ENCODE measurements around the gene CHRM4. TPM values are rescaled to one million over a fixed set of nuclear protein-coding genes. Genes with fewer than 3 reads are reported as not detected.

The CHRM4 gene
- polyA plus RNA-seq (2013, experiment 1 of 2), result 0.10 TPM
- polyA plus RNA-seq (2013, experiment 2 of 2), result 0.15 TPM

DNA sequence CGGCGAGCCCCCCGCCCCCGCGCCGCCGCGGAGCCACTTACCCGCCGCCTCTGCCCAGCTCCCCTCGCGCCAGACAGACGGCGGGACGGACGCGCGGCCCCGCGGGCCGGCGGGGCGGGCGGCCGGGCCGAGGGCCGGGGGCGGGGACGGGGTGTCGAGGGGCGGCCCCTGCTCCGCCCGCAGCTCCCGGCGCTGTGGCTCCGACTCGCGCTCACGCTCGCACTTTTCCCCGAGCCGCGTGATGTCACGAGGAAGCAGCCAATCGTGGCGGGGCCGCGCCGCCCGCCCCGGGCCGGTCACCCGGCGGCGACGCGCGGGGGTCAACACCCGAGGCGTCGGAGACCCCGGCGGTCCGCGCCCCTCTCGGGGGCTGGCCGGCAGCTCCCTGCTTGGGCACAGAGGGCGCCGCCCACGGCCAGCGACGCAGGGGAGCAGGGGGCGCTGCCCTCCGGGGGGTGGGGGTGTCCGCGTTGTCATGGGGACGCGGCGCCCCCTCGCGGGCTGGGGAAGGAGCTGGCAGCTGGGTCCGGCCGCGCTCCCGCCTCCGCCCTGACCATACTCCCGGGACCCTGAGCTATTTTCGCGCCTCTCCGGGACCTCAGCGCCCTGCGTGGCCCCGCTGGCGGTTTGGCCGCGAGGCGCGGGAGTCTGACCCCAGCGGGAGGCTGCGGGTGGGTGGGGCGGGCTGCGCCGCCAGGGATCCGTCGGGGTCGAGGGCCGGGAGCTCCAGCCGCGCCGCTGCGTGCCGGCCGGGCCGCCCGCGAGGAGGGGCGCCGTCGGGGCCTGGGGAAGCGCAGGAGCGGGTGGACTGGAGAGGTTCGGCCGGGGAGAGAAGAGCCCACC is at the start of gene CHRM4:
Gene CHRM4 (minus strand): TSS at position 199 of the 843 bp plus-strand sequence. CDS start 5,219 bp downstream, outside the sequence.
- Histone ChIP-seq H2BK5ac (ENCODE audit: low read length) (no peak within 1 kb of the TSS), H3K4me3 (ENCODE audit: low read length in 2 of 2) (peak within 1 kb of the TSS; percentile 52 to 82), H2AK5ac (ENCODE audit: low read depth, low read length) (peak within 1 kb of the TSS; percentile 81), H3K4me2 (ENCODE audit: insufficient read depth, low read length, poor library complexity, severe bottlenecking) (peak within 1 kb of the TSS; percentile 91), H3K14ac (ENCODE audit: low read length) (no peak within 1 kb of the TSS), H3K4me1 (ENCODE audit: control insufficient read depth in 2 of 2, insufficient read depth in 1 of 2, low read depth in 1 of 2, low read length in 2 of 2) (peaks cover 12 to 26% of the 10 kb centered on the region in 2 donors), H2BK120ac (ENCODE audit: low read depth, low read length) (no peak within 1 kb of the TSS), H3K36me3 (replicated peaks in 1 of 2; ENCODE audit: control insufficient read depth in 2 of 2, insufficient read depth in 2 of 2, low read length in 2 of 2) (peaks cover 0 to 11% of the 10 kb centered on the region in 2 donors), H3K9me3 (replicated peaks in 1 of 2; ENCODE audit: control insufficient read depth in 2 of 2, insufficient read depth in 1 of 2, low read depth in 1 of 2, low read length in 2 of 2) (peaks cover 0 to 3% of the 10 kb centered on the region in 2 donors), H3K23ac (ENCODE audit: low read depth, low read length, poor library complexity) (peak within 1 kb of the TSS; percentile 99), H2BK12ac (ENCODE audit: low read length) (no peak within 1 kb of the TSS), H3K4ac (ENCODE audit: low read length) (no peak within 1 kb of the TSS), H3K27ac (replicated peaks; ENCODE audit: low read length) (no peak within 1 kb of the TSS), H2BK15ac (ENCODE audit: low read length) (no peak within 1 kb of the TSS), H4K91ac (ENCODE audit: low read depth, low read length, poor library complexity) (no peak within 1 kb of the TSS), H3K27me3 (ENCODE audit: control insufficient read depth in 3 of 3, insufficient read depth in 3 of 3, low read depth in 1 of 3, low read length in 3 of 3) (peaks cover 19 to 59% (median 43%) of the 10 kb centered on the region in 3 experiments), H3K79me1 (ENCODE audit: low read depth, low read length) (no peaks in the 10 kb centered on the region), H3K18ac (ENCODE audit: low read length) (peak within 1 kb of the TSS; percentile 80), H3K9ac (ENCODE audit: low read depth, low read length, poor library complexity) (no peak within 1 kb of the TSS), H2AFZ (ENCODE audit: low read length) (peak within 1 kb of the TSS; percentile 94), H4K8ac (ENCODE audit: low read depth, low read length) (no peak within 1 kb of the TSS)
- no CpG with 5 or more reads among the region's 123 CpGs for WGBS, 2 donors (ENCODE audit: extremely low coverage in 2 of 2, insufficient read length in 2 of 2, insufficient replicate concordance in 1 of 2)
- DNase-seq (ENCODE audit: low spot score), result no peak

DNA sequence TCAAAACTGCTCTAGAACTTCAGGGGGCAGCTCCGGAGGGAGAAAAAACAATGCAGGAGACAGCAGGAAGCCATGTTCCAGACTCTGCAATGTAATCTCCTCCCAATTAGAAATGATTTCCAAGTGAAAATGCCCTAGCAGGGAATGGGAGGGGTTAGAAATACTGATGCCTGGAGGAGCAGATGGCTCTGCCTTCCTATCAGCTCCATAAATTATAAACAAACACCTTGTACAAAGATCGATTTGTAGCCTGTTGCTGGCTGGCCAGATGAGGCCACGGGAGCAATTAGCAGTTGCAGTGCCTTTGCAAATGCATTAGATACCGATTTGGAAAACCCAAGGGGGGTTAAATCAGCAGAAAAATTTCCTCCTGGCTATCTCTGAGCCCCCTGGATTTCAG is 46.6 kb upstream of the CHRM4 start:
- Histone ChIP-seq H2BK15ac (ENCODE audit: low read length) (no peak overlapping the region), H2AK5ac (ENCODE audit: low read depth, low read length) (no peak overlapping the region), H3K4me1 (ENCODE audit: control insufficient read depth in 2 of 2, insufficient read depth in 1 of 2, low read depth in 1 of 2, low read length in 2 of 2) (no peaks in the 10 kb centered on the region), H3K18ac (ENCODE audit: low read length) (no peak overlapping the region), H2BK5ac (ENCODE audit: low read length) (no peak overlapping the region), H3K9me3 (replicated peaks in 1 of 2; ENCODE audit: control insufficient read depth in 2 of 2, insufficient read depth in 1 of 2, low read depth in 1 of 2, low read length in 2 of 2) (no peaks in the 10 kb centered on the region), H3K4ac (ENCODE audit: low read length) (no peak overlapping the region), H3K9ac (ENCODE audit: low read depth, low read length, poor library complexity) (no peak overlapping the region), H4K91ac (ENCODE audit: low read depth, low read length, poor library complexity) (no peak overlapping the region), H2BK120ac (ENCODE audit: low read depth, low read length) (no peak overlapping the region), H3K27ac (replicated peaks; ENCODE audit: low read length) (no peak overlapping the region), H3K23ac (ENCODE audit: low read depth, low read length, poor library complexity) (no peak overlapping the region), H3K36me3 (replicated peaks in 1 of 2; ENCODE audit: control insufficient read depth in 2 of 2, insufficient read depth in 2 of 2, low read length in 2 of 2) (peaks cover 12 to 52% of the 10 kb centered on the region in 2 donors), H3K27me3 (ENCODE audit: control insufficient read depth in 3 of 3, insufficient read depth in 3 of 3, low read depth in 1 of 3, low read length in 3 of 3) (no peaks in the 10 kb centered on the region), H4K8ac (ENCODE audit: low read depth, low read length) (no peak overlapping the region), H3K14ac (ENCODE audit: low read length) (no peak overlapping the region), H2BK12ac (ENCODE audit: low read length) (no peak overlapping the region), H3K79me1 (ENCODE audit: low read depth, low read length) (no peaks in the 10 kb centered on the region), H2AFZ (ENCODE audit: low read length) (no peak overlapping the region), H3K4me2 (ENCODE audit: insufficient read depth, low read length, poor library complexity, severe bottlenecking) (no peak overlapping the region), H3K4me3 (ENCODE audit: low read length in 2 of 2) (no peak overlapping the region)
- no peak for DNase-seq (ENCODE audit: low spot score)
- no CpG with 5 or more reads among the region's 4 CpGs for WGBS, 2 donors (ENCODE audit: extremely low coverage in 2 of 2, insufficient read length in 2 of 2, insufficient replicate concordance in 1 of 2)

DNA sequence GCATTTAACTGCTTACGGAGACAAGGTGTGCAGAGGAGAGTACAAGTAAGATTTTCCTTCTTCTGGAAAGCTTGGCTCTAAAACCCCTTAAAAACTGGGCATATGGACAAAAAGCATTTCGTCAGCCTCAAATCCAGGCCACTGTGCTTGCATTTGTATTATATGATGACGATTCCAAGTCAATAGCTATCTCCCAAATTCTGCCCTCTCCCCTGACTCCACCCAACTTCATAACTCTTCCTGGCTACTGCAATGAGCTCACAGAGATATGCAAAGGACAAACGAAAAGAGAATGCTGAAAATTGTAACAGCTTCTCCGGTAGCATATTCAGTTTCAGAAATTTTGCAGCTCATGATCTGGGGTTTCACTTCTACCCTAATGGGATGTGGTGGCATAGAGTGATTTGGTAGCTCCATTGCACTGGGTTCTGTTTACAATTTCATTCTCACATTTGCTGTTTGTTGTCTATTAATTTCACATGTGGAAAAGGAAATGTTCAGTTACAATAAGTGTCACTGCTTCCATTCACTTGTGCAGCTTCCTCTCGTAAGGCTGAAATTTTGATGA is 45.6 kb upstream of the CHRM4 start:
- Histone ChIP-seq H3K14ac (ENCODE audit: low read length) (no peak overlapping the region), H2AFZ (ENCODE audit: low read length) (no peak overlapping the region), H2BK120ac (ENCODE audit: low read depth, low read length) (no peak overlapping the region), H3K18ac (ENCODE audit: low read length) (no peak overlapping the region), H3K4me1 (ENCODE audit: control insufficient read depth in 2 of 2, insufficient read depth in 1 of 2, low read depth in 1 of 2, low read length in 2 of 2) (no peaks in the 10 kb centered on the region), H3K79me1 (ENCODE audit: low read depth, low read length) (no peaks in the 10 kb centered on the region), H3K4me3 (ENCODE audit: low read length in 2 of 2) (no peak overlapping the region), H2AK5ac (ENCODE audit: low read depth, low read length) (no peak overlapping the region), H3K36me3 (replicated peaks in 1 of 2; ENCODE audit: control insufficient read depth in 2 of 2, insufficient read depth in 2 of 2, low read length in 2 of 2) (peaks cover 14 to 53% of the 10 kb centered on the region in 2 donors), H3K9ac (ENCODE audit: low read depth, low read length, poor library complexity) (no peak overlapping the region), H3K27ac (replicated peaks; ENCODE audit: low read length) (no peak overlapping the region), H3K4ac (ENCODE audit: low read length) (no peak overlapping the region), H3K27me3 (ENCODE audit: control insufficient read depth in 3 of 3, insufficient read depth in 3 of 3, low read depth in 1 of 3, low read length in 3 of 3) (no peaks in the 10 kb centered on the region), H2BK15ac (ENCODE audit: low read length) (no peak overlapping the region), H2BK12ac (ENCODE audit: low read length) (no peak overlapping the region), H3K23ac (ENCODE audit: low read depth, low read length, poor library complexity) (no peak overlapping the region), H3K9me3 (replicated peaks in 1 of 2; ENCODE audit: control insufficient read depth in 2 of 2, insufficient read depth in 1 of 2, low read depth in 1 of 2, low read length in 2 of 2) (no peaks in the 10 kb centered on the region), H4K91ac (ENCODE audit: low read depth, low read length, poor library complexity) (no peak overlapping the region), H2BK5ac (ENCODE audit: low read length) (no peak overlapping the region), H4K8ac (ENCODE audit: low read depth, low read length) (no peak overlapping the region), H3K4me2 (ENCODE audit: insufficient read depth, low read length, poor library complexity, severe bottlenecking) (no peak overlapping the region)
- DNase-seq (ENCODE audit: low spot score), result no peak
- WGBS, 2 donors (ENCODE audit: extremely low coverage in 2 of 2, insufficient read length in 2 of 2, insufficient replicate concordance in 1 of 2), result no CpG with 5 or more reads among the region's 6 CpGs

DNA sequence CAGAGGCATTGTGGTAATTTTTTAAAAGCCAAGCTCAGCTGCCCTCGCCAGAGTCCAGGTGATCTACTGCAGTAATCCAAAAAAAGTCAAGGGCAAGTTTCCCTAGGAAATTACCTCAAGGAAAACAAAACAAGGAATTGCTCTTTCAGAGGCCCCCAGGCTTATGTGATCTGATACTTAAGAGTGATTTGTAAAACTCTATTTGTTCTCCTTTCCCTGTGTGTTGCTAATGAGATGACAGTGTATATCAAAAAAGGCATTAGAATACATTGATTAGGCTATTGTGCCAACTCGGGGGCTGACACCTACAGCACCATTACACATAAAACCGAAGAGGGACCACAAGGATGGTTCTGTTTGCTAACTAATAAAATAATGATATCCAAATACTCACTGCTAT is 44.5 kb upstream of the CHRM4 start:
- Histone ChIP-seq H4K8ac (ENCODE audit: low read depth, low read length) (no peak overlapping the region), H3K79me1 (ENCODE audit: low read depth, low read length) (no peaks in the 10 kb centered on the region), H2BK120ac (ENCODE audit: low read depth, low read length) (no peak overlapping the region), H3K18ac (ENCODE audit: low read length) (no peak overlapping the region), H2BK5ac (ENCODE audit: low read length) (no peak overlapping the region), H2BK12ac (ENCODE audit: low read length) (no peak overlapping the region), H3K4me3 (ENCODE audit: low read length in 2 of 2) (no peak overlapping the region), H3K4ac (ENCODE audit: low read length) (no peak overlapping the region), H3K27me3 (ENCODE audit: control insufficient read depth in 3 of 3, insufficient read depth in 3 of 3, low read depth in 1 of 3, low read length in 3 of 3) (no peaks in the 10 kb centered on the region), H3K4me1 (ENCODE audit: control insufficient read depth in 2 of 2, insufficient read depth in 1 of 2, low read depth in 1 of 2, low read length in 2 of 2) (no peaks in the 10 kb centered on the region), H3K23ac (ENCODE audit: low read depth, low read length, poor library complexity) (no peak overlapping the region), H3K4me2 (ENCODE audit: insufficient read depth, low read length, poor library complexity, severe bottlenecking) (no peak overlapping the region), H2AFZ (ENCODE audit: low read length) (no peak overlapping the region), H3K27ac (replicated peaks; ENCODE audit: low read length) (no peak overlapping the region), H2AK5ac (ENCODE audit: low read depth, low read length) (no peak overlapping the region), H4K91ac (ENCODE audit: low read depth, low read length, poor library complexity) (no peak overlapping the region), H3K9ac (ENCODE audit: low read depth, low read length, poor library complexity) (no peak overlapping the region), H3K36me3 (replicated peaks in 1 of 2; ENCODE audit: control insufficient read depth in 2 of 2, insufficient read depth in 2 of 2, low read length in 2 of 2) (peaks cover 16 to 54% of the 10 kb centered on the region in 2 donors), H3K14ac (ENCODE audit: low read length) (no peak overlapping the region), H2BK15ac (ENCODE audit: low read length) (no peak overlapping the region), H3K9me3 (replicated peaks in 1 of 2; ENCODE audit: control insufficient read depth in 2 of 2, insufficient read depth in 1 of 2, low read depth in 1 of 2, low read length in 2 of 2) (no peaks in the 10 kb centered on the region)
- no peak for DNase-seq (ENCODE audit: low spot score)
- WGBS, 2 donors (ENCODE audit: extremely low coverage in 2 of 2, insufficient read length in 2 of 2, insufficient replicate concordance in 1 of 2), result no CpG with 5 or more reads among the region's 3 CpGs

Measured in neuronal stem cell (in vitro differentiated cells).